GM23338 (cell line): ENCODE results near the gene RIMBP3B. TPM values are rescaled to one million over a fixed set of nuclear protein-coding genes. Genes with fewer than 3 reads are reported as not detected.
"Not testable (repeated sequence)": the region's sequence is repeated elsewhere in the genome, so short reads cannot be mapped to it uniquely, and the experiment has no call there.

ENCODE experiments used
- ATAC-seq: fragments of 200-7000 bp; cut with Tn5 transposase; 3 replicates; pipeline ENCODE4 v1.9.1; 2020
- DNase-seq: peaks from one replicate; pipeline ENCODE4 v3.0.0-alpha.2; 2015; ENCODE audit warnings: low spot score
- H2AFZ ChIP-seq: fragments of 200-600 bp; sonication (generic); 2 replicates; pipeline ENCODE4 v1.8.0; 2016; ENCODE audit warnings: antibody characterized with exemption, mild to moderate bottlenecking, moderate library complexity
- H3F3A ChIP-seq: fragments of 200-600 bp; sonication (generic); replicated peaks from 2 replicates; pipeline ENCODE4 v1.8.0; 2017; ENCODE audit warnings: antibody characterized with exemption, mixed run types, low read depth
- H3K27ac ChIP-seq: fragments of 200-600 bp; sonication (generic); 2 replicates; pipeline ENCODE4 v1.6.1; 2016; ENCODE audit warnings: low read depth
- H3K27me3 ChIP-seq: fragments of 200-600 bp; sonication (generic); 2 replicates; pipeline ENCODE4 v1.8.0; 2016; ENCODE audit warnings: mild to moderate bottlenecking, mixed run types, moderate library complexity; ENCODE audit not compliant: insufficient read depth
- H3K36me3 ChIP-seq: fragments of 200-600 bp; sonication (generic); 2 replicates; pipeline ENCODE4 v1.8.0; 2016; ENCODE audit warnings: mild to moderate bottlenecking; ENCODE audit not compliant: insufficient read depth
- H3K4me1 ChIP-seq: fragments of 200-600 bp; sonication (generic); 2 replicates; pipeline ENCODE4 v1.8.0; 2016; ENCODE audit warnings: mild to moderate bottlenecking, moderate library complexity; ENCODE audit not compliant: insufficient read depth
- H3K4me2 ChIP-seq: fragments of 200-600 bp; sonication (generic); 2 replicates; pipeline ENCODE4 v1.7.1; 2017; ENCODE audit warnings: mixed run types
- H3K4me3 ChIP-seq: fragments of 200-600 bp; sonication (generic); 2 replicates; pipeline ENCODE4 v1.6.1; 2016; ENCODE audit warnings: mixed run types
- H3K79me2 ChIP-seq: fragments of 200-600 bp; sonication (generic); replicated peaks from 2 replicates; pipeline ENCODE4 v1.8.0; 2017; ENCODE audit warnings: mild to moderate bottlenecking; ENCODE audit not compliant: insufficient read depth
- H3K9me2 ChIP-seq: fragments of 200-600 bp; sonication (generic); 2 replicates; pipeline ENCODE4 v1.8.0; 2017; ENCODE audit not compliant: insufficient read depth
- H4K20me1 ChIP-seq: fragments of 200-600 bp; sonication (generic); replicated peaks from 2 replicates; pipeline ENCODE4 v1.8.0; 2017; ENCODE audit warnings: mild to moderate bottlenecking; ENCODE audit not compliant: insufficient read depth
- H3K27ac Mint-ChIP-seq: 2 replicates; pipeline ENCODE4 v1.8.0; 2020; ENCODE audit warnings: inconsistent platforms, mild to moderate bottlenecking, moderate library complexity, mixed read lengths
- H3K27me3 Mint-ChIP-seq: 3 replicates; pipeline ENCODE4 v1.8.0; 2022; ENCODE audit warnings: low read depth, mild to moderate bottlenecking, moderate library complexity, mixed read lengths, inconsistent platforms; ENCODE audit not compliant: insufficient read depth, poor library complexity
- H3K36me3 Mint-ChIP-seq: 3 replicates; pipeline ENCODE4 v1.8.0; 2021; ENCODE audit warnings: low read depth, mild to moderate bottlenecking, inconsistent platforms, moderate library complexity, mixed read lengths
- H3K4me1 Mint-ChIP-seq: 3 replicates; pipeline ENCODE4 v1.8.0; 2020; ENCODE audit warnings: mild to moderate bottlenecking, inconsistent platforms, mixed read lengths
- H3K4me3 Mint-ChIP-seq: 3 replicates; pipeline ENCODE4 v1.8.0; 2021; ENCODE audit warnings: moderate library complexity, mild to moderate bottlenecking, inconsistent platforms, mixed read lengths
- H3K9me3 Mint-ChIP-seq: 3 replicates; pipeline ENCODE4 v1.8.0; 2020; ENCODE audit warnings: moderate library complexity, mild to moderate bottlenecking, inconsistent platforms, mixed read lengths
- polyA plus RNA-seq: library from polyadenylated mRNA; unstranded; fragments of >200 nt; fragmentation: Nextera tagmentation; extraction: Ambion mirVana; gene quantifications from 2 replicates; pipeline ENCODE4 v1.2.1, GENCODE V29; 2016
- small RNA-seq: library from RNA; depleted of rRNA; stranded (forward); fragments of <200 nt; gene quantifications from one replicate; pipeline ENCODE3, GENCODE V24; 2014; ENCODE audit warnings: low replicate concordance
- total RNA-seq: library from RNA; depleted of rRNA; stranded (reverse); fragments of >200 nt; shearing (Covaris generic); gene quantifications from 2 replicates; pipeline ENCODE4 v1.2.3, GENCODE V29; 2014; rRNA removed

RIMBP3B gene
- total and polyA plus RNA-seq, 2 experiments from 2014 or later: 0.10 to 0.21 TPM

DNA sequence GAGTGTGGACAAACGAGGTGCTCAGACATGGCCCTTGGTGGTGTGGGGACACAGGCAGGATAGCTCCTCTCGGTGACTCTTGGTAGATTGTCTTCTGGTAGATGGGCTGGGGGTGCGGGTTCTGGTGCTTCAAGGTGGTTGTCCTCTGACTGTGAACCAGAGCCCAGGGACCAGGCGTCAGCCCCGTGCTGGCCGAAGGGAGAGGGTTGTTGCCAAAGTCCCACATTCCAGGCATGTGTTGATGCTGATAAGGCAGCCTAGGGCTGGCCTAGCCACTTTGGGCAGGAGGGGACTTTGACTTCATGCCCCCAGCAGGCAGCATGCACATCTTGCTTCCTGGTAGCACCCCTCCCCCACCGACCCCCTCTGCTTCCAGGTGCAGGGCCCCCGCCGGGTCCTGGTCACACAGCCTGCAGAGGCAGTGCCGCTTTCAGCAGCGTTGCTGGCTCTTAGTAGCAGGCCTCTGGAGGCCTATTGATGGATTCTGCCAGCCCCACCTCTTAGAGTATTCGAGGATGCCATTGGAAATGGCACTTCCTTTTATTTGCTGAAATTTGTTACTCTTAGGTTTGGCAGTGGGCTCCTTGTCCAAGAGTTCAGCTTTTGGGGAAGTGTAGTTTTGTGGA, 40.6 kb downstream of the RIMBP3B start:
- H3K4me2 ChIP-seq, DNase-seq, H4K20me1 ChIP-seq, H3K36me3 Mint-ChIP-seq, H2AFZ ChIP-seq, H3K36me3 ChIP-seq, H3K27ac ChIP-seq, H3K27me3 ChIP-seq, H3K27ac Mint-ChIP-seq, H3F3A ChIP-seq, H3K4me3 ChIP-seq, H3K27me3 Mint-ChIP-seq, H3K79me2 ChIP-seq, H3K4me1 ChIP-seq, H3K4me3 Mint-ChIP-seq, H3K9me3 Mint-ChIP-seq, H3K9me2 ChIP-seq, H3K4me1 Mint-ChIP-seq: not testable (repeated sequence)
- ATAC-seq: peak; percentile 41

DNA sequence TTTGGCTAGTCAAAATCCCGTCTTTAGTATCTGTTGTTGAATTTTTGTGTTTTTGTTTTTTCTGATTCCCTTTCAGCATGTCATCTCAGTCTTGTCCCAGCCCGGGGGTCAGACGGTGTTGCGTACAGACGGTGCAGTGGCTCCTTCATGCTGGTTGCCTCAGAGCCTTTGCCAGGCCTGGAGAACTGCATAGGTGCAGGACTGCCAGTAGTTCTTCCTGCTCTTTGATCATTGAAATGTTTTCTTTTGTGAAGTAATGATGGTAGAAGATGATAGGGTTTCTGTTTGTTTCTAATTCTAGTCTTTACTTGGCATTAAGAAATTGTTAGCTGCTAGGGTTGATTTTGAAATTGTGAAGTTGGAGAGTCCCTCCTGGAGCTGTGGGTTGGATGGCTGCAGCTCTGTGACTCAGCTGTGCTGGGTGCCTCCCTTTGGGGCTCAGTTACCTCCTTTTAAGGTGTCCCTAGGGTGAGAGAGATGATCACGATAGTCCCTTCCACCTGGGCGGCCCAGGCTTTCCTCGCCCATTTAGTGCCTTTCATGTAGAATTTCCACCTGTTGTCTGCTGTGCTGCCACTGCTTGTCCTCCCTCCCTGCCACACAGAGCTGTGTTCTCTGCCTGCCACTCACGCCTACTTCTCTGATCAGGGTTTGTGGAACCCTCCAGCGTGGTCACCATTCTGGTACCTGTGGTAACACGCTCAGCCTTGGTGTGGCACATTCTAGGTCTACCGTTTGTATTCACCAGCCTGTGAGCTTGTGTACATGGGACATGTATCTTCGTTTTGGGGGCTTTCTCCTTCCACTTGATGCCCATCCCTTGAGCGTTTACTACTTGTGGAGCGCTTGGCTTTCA, 51.1 kb downstream of the RIMBP3B start:
- not testable (repeated sequence) for ATAC-seq, H4K20me1 ChIP-seq, H3K4me2 ChIP-seq

DNA sequence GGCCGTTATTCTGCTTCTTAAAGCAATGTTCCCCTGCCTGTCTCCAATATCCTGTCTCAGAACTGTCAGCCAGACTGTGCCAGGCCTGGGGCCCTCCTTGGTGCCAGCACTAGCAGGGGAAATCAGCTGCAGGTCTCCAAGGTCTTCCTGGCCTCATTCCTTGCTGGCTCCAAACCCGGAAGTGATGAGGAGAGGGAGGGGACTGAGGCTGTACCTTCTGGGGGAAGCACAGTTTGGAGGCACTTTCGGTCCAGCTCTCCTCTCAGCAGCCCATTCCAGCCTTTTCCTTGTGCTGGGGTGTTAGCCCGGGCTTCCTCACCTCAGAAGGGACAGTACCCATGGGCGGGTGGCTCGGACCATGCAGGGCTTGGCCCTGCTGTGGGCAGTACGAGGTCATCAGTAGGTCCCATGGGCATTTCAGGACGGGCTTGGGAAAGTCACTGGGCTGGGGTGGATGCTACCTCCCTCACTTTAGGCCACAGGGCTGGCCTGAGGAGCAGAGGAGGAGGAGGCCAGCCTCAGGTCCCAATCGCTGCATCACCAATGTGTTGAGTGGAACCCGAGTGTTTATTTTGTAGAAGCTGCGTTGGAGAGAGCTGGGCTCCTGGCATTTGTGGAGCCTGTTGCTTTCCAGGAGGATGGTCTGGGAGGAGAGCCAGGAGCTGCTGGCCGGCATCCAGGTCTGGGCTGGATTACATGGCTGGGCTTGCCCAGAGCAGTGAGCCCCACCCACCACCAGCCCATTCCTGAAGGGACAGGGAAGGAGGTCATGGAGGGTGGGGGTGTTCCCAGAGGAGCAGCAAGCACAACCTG, 52.7 kb downstream of the RIMBP3B start:
- H3K27me3 Mint-ChIP-seq, ATAC-seq, H3K4me1 ChIP-seq, H3K9me2 ChIP-seq, H3K79me2 ChIP-seq, H3K4me1 Mint-ChIP-seq, H3K4me2 ChIP-seq, H2AFZ ChIP-seq, H3K9me3 Mint-ChIP-seq, H3K27me3 ChIP-seq, DNase-seq, H3K27ac Mint-ChIP-seq, H3K36me3 ChIP-seq, H3K4me3 Mint-ChIP-seq, H3K27ac ChIP-seq, H3F3A ChIP-seq, H3K4me3 ChIP-seq, H4K20me1 ChIP-seq, H3K36me3 Mint-ChIP-seq: not testable (repeated sequence)

More for the DNA sequence above, 51.1 kb downstream of the RIMBP3B start:
- not testable (repeated sequence) for H3K27ac ChIP-seq, DNase-seq, H3K4me1 Mint-ChIP-seq, H3K79me2 ChIP-seq, H3K4me1 ChIP-seq, H3K9me3 Mint-ChIP-seq, H3K9me2 ChIP-seq, H3K4me3 Mint-ChIP-seq, H3K4me3 ChIP-seq, H3K36me3 Mint-ChIP-seq, H3K27me3 Mint-ChIP-seq, H3F3A ChIP-seq, H3K27ac Mint-ChIP-seq, H3K36me3 ChIP-seq, H3K27me3 ChIP-seq, H2AFZ ChIP-seq

DNA sequence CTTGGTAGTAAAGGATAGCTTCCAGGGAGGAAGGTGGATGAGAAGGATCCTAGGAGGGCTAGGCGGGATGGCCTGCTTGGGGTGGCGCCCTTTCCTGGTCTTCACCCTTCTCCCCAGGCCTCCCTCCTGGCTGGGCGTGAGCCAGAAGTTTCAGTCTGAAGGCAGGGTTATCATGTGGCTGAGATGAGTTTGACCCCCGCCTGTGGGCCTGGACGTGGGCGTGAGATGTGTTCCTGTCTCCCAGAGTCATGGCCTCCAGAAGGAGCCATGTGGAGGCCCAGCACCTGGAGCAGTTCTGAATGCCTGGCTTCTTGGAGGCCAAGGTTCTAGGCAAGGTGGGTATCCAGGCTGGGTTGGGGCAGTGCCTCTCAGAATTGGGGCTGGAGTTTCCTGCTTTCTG, 54.5 kb downstream of the RIMBP3B start:
- H3K4me2 ChIP-seq, H2AFZ ChIP-seq, H3K36me3 ChIP-seq, ATAC-seq, H3K4me3 ChIP-seq, H3K79me2 ChIP-seq, H3K4me1 ChIP-seq, H3K36me3 Mint-ChIP-seq, H3K27ac ChIP-seq, H3K9me3 Mint-ChIP-seq, H3K4me3 Mint-ChIP-seq, DNase-seq, H3K27ac Mint-ChIP-seq, H3K9me2 ChIP-seq, H4K20me1 ChIP-seq, H3F3A ChIP-seq, H3K27me3 ChIP-seq, H3K27me3 Mint-ChIP-seq, H3K4me1 Mint-ChIP-seq: not testable (repeated sequence)

Small RNA genes within 50 kb of the gene (small RNA-seq; reads per million reads assigned to genes)
- gene RF00492: not detected
- gene RN7SKP63: not detected

Other genes starting within 250 kb of the RIMBP3B start
- 28.0 and 34.0 TPM in 2 replicates for gene HIC2, start 33.6 kb downstream of the RIMBP3B start, total RNA-seq
- gene HIC2, start 33.6 kb downstream of the RIMBP3B start, polyA plus RNA-seq: 7.7 and 8.0 TPM in 2 replicates
- gene TMEM191C, start 83.6 kb downstream of the RIMBP3B start, total RNA-seq: 1.1 and 2.8 TPM in 2 replicates
- 2.5 and 6.1 TPM in 2 replicates for gene TMEM191C, start 83.6 kb downstream of the RIMBP3B start, polyA plus RNA-seq
- gene RIMBP3C, start 167.7 kb downstream of the RIMBP3B start, total RNA-seq: 1.1 and 1.6 TPM in 2 replicates
- 0.03 TPM in 1 of 2 replicates, not detected in the other for gene RIMBP3C, start 167.7 kb downstream of the RIMBP3B start, polyA plus RNA-seq
- 70.1 and 86.3 TPM in 2 replicates for gene UBE2L3, start 184.0 kb downstream of the RIMBP3B start, total RNA-seq
- 123 and 136 TPM in 2 replicates for gene UBE2L3, start 184.0 kb downstream of the RIMBP3B start, polyA plus RNA-seq
- 58.8 and 83.7 TPM in 2 replicates for gene YDJC, start 246.3 kb downstream of the RIMBP3B start, total RNA-seq
- gene YDJC, start 246.3 kb downstream of the RIMBP3B start, polyA plus RNA-seq: 53.3 and 58.4 TPM in 2 replicates
- 0.14 TPM in 1 of 2 replicates, not detected in the other for gene CCDC116, start 249.0 kb downstream of the RIMBP3B start, total RNA-seq
- 0.35 TPM in 1 of 2 replicates, not detected in the other for gene CCDC116, start 249.0 kb downstream of the RIMBP3B start, polyA plus RNA-seq